ENCODE data around the gene FOXP3.

DNA sequence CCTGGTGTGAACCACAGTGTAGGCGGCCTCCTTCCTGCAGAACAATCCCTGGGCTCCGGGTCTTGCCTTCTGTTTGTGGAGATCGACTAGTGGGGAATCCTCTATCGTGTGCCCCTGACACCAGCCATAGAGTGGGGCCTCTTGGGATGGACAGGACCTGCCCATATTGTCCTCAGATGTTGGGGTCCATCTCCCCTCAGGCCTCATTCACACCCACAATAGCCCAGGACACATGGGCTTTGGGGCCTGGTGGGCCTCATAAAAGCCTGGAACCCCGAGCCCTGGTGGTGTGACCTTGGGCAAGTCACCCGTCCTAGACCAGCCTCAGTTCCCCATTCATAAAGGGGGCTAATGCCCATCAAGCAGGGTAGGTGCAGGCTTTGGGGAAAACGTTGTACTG lies 25.7 kb upstream of the FOXP3 start:
- no peak for TF ChIP-seq POLR2A (IDR thresholded peaks at IDR 0.05)
- TF ChIP-seq, protein P1, sequence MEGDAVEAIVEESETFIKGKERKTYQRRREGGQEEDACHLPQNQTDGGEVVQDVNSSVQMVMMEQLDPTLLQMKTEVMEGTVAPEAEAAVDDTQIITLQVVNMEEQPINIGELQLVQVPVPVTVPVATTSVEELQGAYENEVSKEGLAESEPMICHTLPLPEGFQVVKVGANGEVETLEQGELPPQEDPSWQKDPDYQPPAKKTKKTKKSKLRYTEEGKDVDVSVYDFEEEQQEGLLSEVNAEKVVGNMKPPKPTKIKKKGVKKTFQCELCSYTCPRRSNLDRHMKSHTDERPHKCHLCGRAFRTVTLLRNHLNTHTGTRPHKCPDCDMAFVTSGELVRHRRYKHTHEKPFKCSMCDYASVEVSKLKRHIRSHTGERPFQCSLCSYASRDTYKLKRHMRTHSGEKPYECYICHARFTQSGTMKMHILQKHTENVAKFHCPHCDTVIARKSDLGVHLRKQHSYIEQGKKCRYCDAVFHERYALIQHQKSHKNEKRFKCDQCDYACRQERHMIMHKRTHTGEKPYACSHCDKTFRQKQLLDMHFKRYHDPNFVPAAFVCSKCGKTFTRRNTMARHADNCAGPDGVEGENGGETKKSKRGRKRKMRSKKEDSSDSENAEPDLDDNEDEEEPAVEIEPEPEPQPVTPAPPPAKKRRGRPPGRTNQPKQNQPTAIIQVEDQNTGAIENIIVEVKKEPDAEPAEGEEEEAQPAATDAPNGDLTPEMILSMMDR (IDR thresholded peaks at IDR 0.05): no peak

Data from uterus (tissue), 2 donors.